Kidney (tissue), 14 donors: ENCODE results near the gene SULT4A1. TPM values are rescaled to one million over a fixed set of nuclear protein-coding genes. Genes with fewer than 3 reads are reported as not detected.

Experiments
- DNase-seq, 5 donors: peaks; one replicate each; pipeline ENCODE4 v3.0.0-alpha.2; 2013 to 2020
- FAIRE-seq: peaks from 2 replicates; lab custom pipeline; 2012; peaks lifted over from hg19 to GRCh38; lab: Jason Lieb, UNC
- H3K27ac ChIP-seq, 2 donors: one replicate each; pipeline ENCODE4 v1.7.0; 2013; ENCODE audit warnings: low read depth in 2 of 2, low read length in 2 of 2, inconsistent platforms in 1 of 2
- H3K27me3 ChIP-seq: one replicate; pipeline ENCODE4 v1.7.1; 2013; ENCODE audit warnings: low read length, inconsistent platforms; ENCODE audit not compliant: control insufficient read depth, insufficient read depth
- H3K36me3 ChIP-seq, 3 donors: one replicate each; pipeline versions ENCODE4 v1.7.0 to v1.7.1; 2013; ENCODE audit warnings: low read length in 3 of 3, control low read depth in 1 of 3, inconsistent platforms in 1 of 3; ENCODE audit not compliant: insufficient read depth in 3 of 3, control insufficient read depth in 2 of 3
- H3K4me1 ChIP-seq, 3 donors: one replicate each; pipeline versions ENCODE4 v1.7.0 to v1.7.1; 2013; ENCODE audit warnings: low read length in 3 of 3, inconsistent platforms in 1 of 3, low read depth in 1 of 3; ENCODE audit not compliant: control insufficient read depth in 2 of 3, insufficient read depth in 2 of 3
- H3K4me3 ChIP-seq, 3 donors: one replicate each; pipeline versions ENCODE4 v1.7.0 to v1.8.1; 2013; ENCODE audit warnings: low read length in 3 of 3, control low read depth in 1 of 3, inconsistent platforms in 1 of 3
- H3K9ac ChIP-seq, 3 donors: one replicate each; pipeline versions ENCODE4 v1.7.0 to v1.7.1; 2013; ENCODE audit warnings: low read length in 3 of 3, control low read depth in 1 of 3, inconsistent platforms in 1 of 3
- H3K9me3 ChIP-seq, 3 donors: one replicate each; pipeline versions ENCODE4 v1.7.0 to v1.7.1; 2013; ENCODE audit warnings: low read length in 3 of 3, control low read depth in 1 of 3, inconsistent platforms in 1 of 3; ENCODE audit not compliant: control insufficient read depth in 2 of 3, insufficient read depth in 1 of 3
- CTCF ChIP-seq: IDR thresholded peaks from 3 replicates; pipeline ENCODE4 v1.5.1; 2012; ENCODE audit warnings: mild to moderate bottlenecking, moderate library complexity, borderline replicate concordance; ENCODE audit not compliant: insufficient read depth; ENCODE audit errors: extremely low read depth
- intact Hi-C: fragments of 100-400 bp; cut with DNase I; formaldehyde crosslinking; loops from one replicate; pipeline ENCODE4 v1.11.1; 2022
- polyA plus RNA-seq: library from polyadenylated mRNA; stranded (reverse); fragments of 350-450 nt; fragmentation: Illumina TruSeq; extraction: RNeasy Lipid Tissue Mini Kit (QIAGEN cat#74804); gene quantifications from one replicate; pipeline ENCODE4 v1.2.3, GENCODE V29; 2014; ENCODE audit warnings: low read depth, low replicate concordance; ENCODE audit not compliant: insufficient read depth
- total RNA-seq: library from RNA; stranded (reverse); fragmentation: NEBNext Ultra II Directional; extraction: Animal tissue kit (Norgen Biotek cat#: 25700); gene quantifications from one replicate; pipeline ENCODE4 v1.2.1, GENCODE V29; 2021
- donor health status: control.
- donor health status: control.
- donor health status: control.
- donor health status: control.
- donor health status: control.
- donor health status: DM: yes; HTN: yes; CAD: no.
- donor health status: Normal renal cell carcinoma (clear cell type).

The SULT4A1 gene
- total and polyA plus RNA-seq, 2 donors from 2014 or later: 0.52 to 0.57 TPM

- no peak overlapping the region for H3K27ac ChIP-seq
- H3K9ac ChIP-seq: no peak overlapping the region
- no peaks in the 10 kb centered on the region for H3K9me3 ChIP-seq
- intact Hi-C loops: no loop called here
- H3K4me3 ChIP-seq: no peak overlapping the region
- H3K36me3 ChIP-seq: no peaks in the 10 kb centered on the region
- H3K4me1 ChIP-seq: no peaks in the 10 kb centered on the region
- H3K27me3 ChIP-seq: no peaks in the 10 kb centered on the region
- DNase-seq: peak in 2 of 5 donors; percentile 11 to 38
- no peak for TF ChIP-seq CTCF
- no peak for FAIRE-seq
These were observed 19.9 kb upstream of the SULT4A1 start for GRCh38 chr22:43882122-43882767.

GRCh38 chr22:43881091-43882061, 19.1 kb upstream of the SULT4A1 start:
- TF ChIP-seq CTCF: no peak
- no peak for FAIRE-seq

GRCh38 chr22:43880541-43880991, 18.3 kb upstream of the SULT4A1 start:
- no peaks in the 10 kb centered on the region for H3K9me3 ChIP-seq
- TF ChIP-seq CTCF: no peak
- H3K27me3 ChIP-seq: no peaks in the 10 kb centered on the region
- no peak overlapping the region for H3K4me3 ChIP-seq
- no peaks in the 10 kb centered on the region for H3K36me3 ChIP-seq
- H3K4me1 ChIP-seq: no peaks in the 10 kb centered on the region
- FAIRE-seq (no peak), DNase-seq (peak in 2 of 5 donors; percentile 25 to 31)
- H3K27ac ChIP-seq: no peak overlapping the region
- no peak overlapping the region for H3K9ac ChIP-seq
- intact Hi-C loops: no loop called here

More at GRCh38 chr22:43881091-43882061, 19.1 kb upstream of the SULT4A1 start:
- Histone ChIP-seq H3K4me1 (no peaks in the 10 kb centered on the region), H3K36me3 (no peaks in the 10 kb centered on the region), H3K9ac (no peak overlapping the region), H3K27ac (no peak overlapping the region), H3K4me3 (no peak overlapping the region), H3K27me3 (no peaks in the 10 kb centered on the region), H3K9me3 (no peaks in the 10 kb centered on the region)
- peak in 2 of 5 donors; percentile 19 to 58 for DNase-seq
- intact Hi-C loops: no loop called here
